Activated CD8-positive, alpha-beta T cell treated with anti-CD3 and anti-CD28 coated beads, Interleukin-2, amount 10 ng/mL, durations not matched to agents 7 days and 5 days (primary cell): Measurements from ENCODE around the gene TIMM23B. TPM values are rescaled to one million over a fixed set of nuclear protein-coding genes. Genes with fewer than 3 reads are reported as not detected.
A peak's percentile ranks its signal among the peaks of the same experiment; 100 is the strongest.
"Not testable (repeated sequence)": the region's sequence is repeated elsewhere in the genome, so short reads cannot be mapped to it uniquely, and the experiment has no call there.

Experiments
- ATAC-seq: fragments of 150-1000 bp; cut with Tn5 transposase; one replicate; pipeline ENCODE4 v1.10.0; 2021; ENCODE audit warnings: moderate library complexity
- CTCF ChIA-PET: fragments of 350-600 bp; sonication (Branson Sonifier 250); formaldehyde crosslinking; loops from one replicate; lab custom pipeline; 2021; ENCODE audit warnings: antibody characterized with exemption; lab: Charles Lee
- POLR2A ChIA-PET: fragments of 350-600 bp; sonication (Branson Sonifier 250); formaldehyde crosslinking; loops from one replicate; lab custom pipeline; 2021; ENCODE audit warnings: antibody characterized with exemption; lab: Charles Lee
- DNase-seq: peaks from one replicate; pipeline ENCODE4 v3.0.0-alpha.2; 2020
- H3K27ac Mint-ChIP-seq: one replicate; pipeline ENCODE4 v1.8.0; 2021; ENCODE audit warnings: mild to moderate bottlenecking, mixed read lengths
- H3K27me3 Mint-ChIP-seq: one replicate; pipeline ENCODE4 v1.8.0; 2021; ENCODE audit warnings: low read depth, mixed read lengths
- H3K36me3 Mint-ChIP-seq: one replicate; pipeline ENCODE4 v1.8.0; 2021; ENCODE audit warnings: low read depth, mixed read lengths
- H3K4me1 Mint-ChIP-seq: one replicate; pipeline ENCODE4 v1.8.0; 2021; ENCODE audit warnings: low read depth, mixed read lengths
- H3K4me3 Mint-ChIP-seq: one replicate; pipeline ENCODE4 v1.8.0; 2021; ENCODE audit warnings: mild to moderate bottlenecking, mixed read lengths
- H3K9me3 Mint-ChIP-seq: one replicate; pipeline ENCODE4 v1.8.0; 2022; ENCODE audit warnings: mixed read lengths; ENCODE audit not compliant: insufficient read depth
- total RNA-seq, 2 experiments: library from RNA; stranded (reverse); gene quantifications; one replicate each; pipeline ENCODE4 v1.2.3, GENCODE V29; 2021

TIMM23B gene
- total RNA-seq, 2 experiments from 2014 or later: 17.3 to 18.0 TPM

- H3K4me3 Mint-ChIP-seq, H3K9me3 Mint-ChIP-seq, ATAC-seq, POLR2A ChIA-PET, H3K27ac Mint-ChIP-seq, CTCF ChIA-PET, H3K36me3 Mint-ChIP-seq, H3K4me1 Mint-ChIP-seq, H3K27me3 Mint-ChIP-seq, DNase-seq: not testable (repeated sequence)
Measured at GRCh38 chr10:49931959-49932728, 9.7 kb upstream of the TIMM23B start.

DNA sequence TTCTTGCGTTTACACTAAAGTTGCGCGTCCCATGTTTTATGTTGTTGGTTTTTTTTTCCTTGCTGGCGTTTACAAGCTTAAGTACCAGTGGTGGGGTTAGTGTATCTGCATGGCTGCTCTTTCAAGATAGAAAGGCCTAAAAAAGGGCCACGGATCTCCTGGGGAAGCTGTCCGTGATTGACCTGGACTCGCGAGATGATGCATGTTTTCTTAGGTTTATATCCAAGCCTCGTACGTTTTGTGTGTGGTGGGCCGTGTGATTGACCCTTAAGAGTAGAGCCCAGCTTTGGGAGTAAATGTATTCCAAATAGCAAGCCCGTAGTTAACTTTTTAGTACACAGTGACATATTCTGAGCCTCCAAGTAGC lies 469 bp downstream of the TIMM23B start:
- H3K9me3 Mint-ChIP-seq, DNase-seq, H3K27me3 Mint-ChIP-seq, CTCF ChIA-PET: not testable (repeated sequence)
- H3K36me3 Mint-ChIP-seq: peaks cover 14% of the 10 kb centered on the region
- H3K27ac Mint-ChIP-seq: peak overlapping the region; percentile 94
- POLR2A ChIA-PET: interaction anchor here (0.6 kb wide), 1 partner anchor 501 kb away, joined by 3 read pairs; no protein-coding TSS in a partner anchor
- peak; percentile 27 for ATAC-seq
- peak overlapping the region; percentile 99 for H3K4me3 Mint-ChIP-seq
- peaks cover 26% of the 10 kb centered on the region for H3K4me1 Mint-ChIP-seq

DNA sequence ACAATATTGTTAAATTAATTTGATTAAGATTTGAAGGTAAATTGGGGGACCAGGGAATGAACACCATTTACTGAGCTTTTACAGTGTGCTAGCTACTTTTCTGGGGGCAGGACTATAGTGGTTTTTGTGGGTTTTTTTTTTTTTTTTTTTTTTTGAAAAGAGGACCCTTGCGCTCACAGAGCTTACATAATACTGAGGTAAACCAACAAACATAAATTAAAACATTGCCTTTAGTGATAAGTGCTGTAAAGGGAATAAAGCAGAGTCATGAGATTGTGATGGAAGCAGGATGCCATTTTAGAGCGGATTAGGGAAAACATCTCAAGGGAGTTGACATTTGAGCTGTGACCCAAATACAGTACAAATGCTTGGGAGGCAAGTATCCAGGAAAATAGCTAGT lies 1.8 kb downstream of the TIMM23B start:
- ATAC-seq, POLR2A ChIA-PET, DNase-seq, H3K27ac Mint-ChIP-seq, H3K4me3 Mint-ChIP-seq, H3K9me3 Mint-ChIP-seq, H3K27me3 Mint-ChIP-seq: not testable (repeated sequence)
- peaks cover 17% of the 10 kb centered on the region for H3K36me3 Mint-ChIP-seq
- peaks cover 26% of the 10 kb centered on the region for H3K4me1 Mint-ChIP-seq
- CTCF ChIA-PET: interaction anchor here (0.8 kb wide), 1 partner anchor 349 kb away, joined by 3 read pairs; no protein-coding TSS in a partner anchor

- CTCF ChIA-PET, H3K27ac Mint-ChIP-seq, H3K9me3 Mint-ChIP-seq, H3K4me3 Mint-ChIP-seq, DNase-seq, H3K27me3 Mint-ChIP-seq, POLR2A ChIA-PET, ATAC-seq: not testable (repeated sequence)
- peaks cover 16% of the 10 kb centered on the region for H3K36me3 Mint-ChIP-seq
- H3K4me1 Mint-ChIP-seq: peaks cover 12% of the 10 kb centered on the region
Measured at GRCh38 chr10:49948142-49948541, 6.3 kb downstream of the TIMM23B start.

GRCh38 chr10:49948737-49949136 lies 6.9 kb downstream of the TIMM23B start:
- H3K4me1 Mint-ChIP-seq, ATAC-seq, CTCF ChIA-PET, H3K4me3 Mint-ChIP-seq, DNase-seq, H3K27ac Mint-ChIP-seq, H3K27me3 Mint-ChIP-seq, H3K9me3 Mint-ChIP-seq, POLR2A ChIA-PET: not testable (repeated sequence)
- H3K36me3 Mint-ChIP-seq: peaks cover 17% of the 10 kb centered on the region

DNA sequence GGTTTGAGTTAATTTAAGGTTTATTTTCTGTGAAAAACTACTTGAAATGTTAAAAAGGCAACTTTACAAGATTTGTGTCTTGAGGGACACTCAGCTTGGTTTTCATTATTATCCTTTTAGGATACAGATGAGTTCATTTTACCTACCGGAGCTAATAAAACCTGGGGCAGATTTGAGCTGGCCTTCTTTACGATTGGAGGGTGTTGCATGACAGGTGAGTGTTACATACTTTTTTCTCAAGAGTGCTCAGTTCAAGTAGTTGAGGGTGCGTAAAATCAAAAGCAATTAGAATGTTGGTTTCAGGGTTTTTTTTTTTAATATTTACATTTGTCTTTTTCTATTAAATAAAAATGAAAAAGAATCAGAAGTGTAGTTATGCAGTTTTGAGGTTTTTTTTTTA lies 10.2 kb downstream of the TIMM23B start:
- H3K27ac Mint-ChIP-seq, CTCF ChIA-PET, H3K27me3 Mint-ChIP-seq: not testable (repeated sequence)

DNA sequence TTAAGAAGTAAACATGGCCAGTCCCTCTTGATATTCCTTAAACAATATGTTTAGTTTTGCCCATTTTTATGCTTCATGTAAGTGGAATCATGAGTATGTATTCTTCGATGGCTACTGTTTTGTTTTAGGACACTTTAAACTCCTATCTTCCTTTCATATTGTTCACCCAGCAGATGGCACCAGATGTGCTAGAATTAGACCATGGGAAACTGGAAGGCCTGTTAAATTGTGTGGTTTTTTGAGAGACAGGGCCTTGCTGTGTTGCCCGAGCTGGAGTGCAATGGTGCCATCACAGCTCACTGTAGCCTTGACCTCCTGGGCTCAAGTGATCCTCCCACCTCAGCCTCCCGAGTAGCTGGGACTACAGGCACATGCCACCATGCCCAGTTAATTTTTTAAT lies 11.3 kb downstream of the TIMM23B start:
- peaks cover 20% of the 10 kb centered on the region for H3K36me3 Mint-ChIP-seq

More for the DNA sequence above, 10.2 kb downstream of the TIMM23B start:
- peaks cover 20% of the 10 kb centered on the region for H3K36me3 Mint-ChIP-seq
- H3K4me3 Mint-ChIP-seq, DNase-seq, H3K9me3 Mint-ChIP-seq, H3K4me1 Mint-ChIP-seq, ATAC-seq, POLR2A ChIA-PET: not testable (repeated sequence)

DNA sequence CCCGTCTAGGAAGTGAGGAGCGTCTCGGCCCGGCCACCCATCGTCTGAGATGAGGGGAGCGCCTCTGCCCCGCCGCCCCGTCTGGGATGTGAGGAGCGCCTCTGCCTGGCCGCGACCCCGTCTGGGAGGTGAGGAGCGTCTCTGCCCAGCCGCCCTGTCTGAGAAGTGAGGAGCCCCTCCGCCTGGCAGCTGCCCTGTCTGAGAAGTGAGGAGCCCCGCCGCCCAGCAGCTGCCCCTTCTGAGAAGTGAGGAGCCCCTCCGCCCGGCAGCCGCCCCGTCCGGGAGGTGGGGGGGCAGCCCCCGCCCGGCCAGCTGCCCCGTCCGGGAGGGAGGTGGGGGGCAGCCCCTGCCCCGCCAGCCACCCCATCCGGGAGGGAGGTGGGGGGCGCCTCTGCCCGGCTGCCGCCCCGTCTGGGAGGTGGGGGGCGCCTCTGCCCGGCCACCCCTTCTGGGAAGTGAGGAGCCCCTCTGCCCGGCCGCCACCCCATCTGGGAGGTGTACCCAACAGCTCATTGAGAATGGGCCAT lies 28.5 kb downstream of the TIMM23B start:
- POLR2A ChIA-PET, CTCF ChIA-PET, H3K27me3 Mint-ChIP-seq, H3K9me3 Mint-ChIP-seq, DNase-seq, H3K27ac Mint-ChIP-seq, H3K4me3 Mint-ChIP-seq, H3K4me1 Mint-ChIP-seq, ATAC-seq: not testable (repeated sequence)
- peaks cover 12% of the 10 kb centered on the region for H3K36me3 Mint-ChIP-seq

More for the DNA sequence above, 11.3 kb downstream of the TIMM23B start:
- POLR2A ChIA-PET, H3K27ac Mint-ChIP-seq, H3K4me1 Mint-ChIP-seq, CTCF ChIA-PET, ATAC-seq, H3K27me3 Mint-ChIP-seq, H3K9me3 Mint-ChIP-seq, DNase-seq, H3K4me3 Mint-ChIP-seq: not testable (repeated sequence)

- H3K27me3 Mint-ChIP-seq, CTCF ChIA-PET, ATAC-seq, POLR2A ChIA-PET, H3K36me3 Mint-ChIP-seq, H3K27ac Mint-ChIP-seq, H3K9me3 Mint-ChIP-seq, H3K4me1 Mint-ChIP-seq, H3K4me3 Mint-ChIP-seq, DNase-seq: not testable (repeated sequence)
Measured at GRCh38 chr10:49971466-49971865, 29.6 kb downstream of the TIMM23B start.

GRCh38 chr10:49972094-49972493 lies 30.2 kb downstream of the TIMM23B start:
- H3K27ac Mint-ChIP-seq, H3K4me3 Mint-ChIP-seq, H3K36me3 Mint-ChIP-seq, DNase-seq, POLR2A ChIA-PET, ATAC-seq, H3K27me3 Mint-ChIP-seq, CTCF ChIA-PET, H3K9me3 Mint-ChIP-seq, H3K4me1 Mint-ChIP-seq: not testable (repeated sequence)

DNA sequence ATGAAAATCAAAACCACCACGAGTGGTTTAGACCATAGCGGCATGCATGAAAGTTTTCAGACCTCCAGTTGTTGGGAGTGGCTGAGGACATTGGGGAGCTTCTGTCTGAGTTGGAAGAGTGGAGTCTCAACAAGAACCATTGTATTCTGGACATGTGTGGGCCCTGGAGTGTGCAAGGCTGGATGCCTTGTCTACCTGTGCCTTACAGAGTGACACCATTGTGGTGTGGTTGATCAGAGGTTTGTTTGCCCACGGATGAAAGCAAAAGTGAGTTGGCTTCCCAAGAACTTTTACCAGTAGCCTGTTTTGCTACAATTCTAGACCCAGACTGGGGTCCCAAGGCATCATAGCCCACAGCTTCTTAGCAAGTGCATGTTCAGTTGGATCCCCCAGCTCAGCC lies 35.9 kb downstream of the TIMM23B start:
- H3K27me3 Mint-ChIP-seq, ATAC-seq, POLR2A ChIA-PET, H3K9me3 Mint-ChIP-seq, DNase-seq, CTCF ChIA-PET, H3K4me1 Mint-ChIP-seq, H3K27ac Mint-ChIP-seq, H3K4me3 Mint-ChIP-seq: not testable (repeated sequence)
- H3K36me3 Mint-ChIP-seq: peaks cover 11% of the 10 kb centered on the region

GRCh38 chr10:49987207-49987606 lies 45.4 kb downstream of the TIMM23B start:
- CTCF ChIA-PET, H3K9me3 Mint-ChIP-seq, H3K27ac Mint-ChIP-seq, POLR2A ChIA-PET, DNase-seq, ATAC-seq, H3K4me3 Mint-ChIP-seq, H3K4me1 Mint-ChIP-seq, H3K27me3 Mint-ChIP-seq, H3K36me3 Mint-ChIP-seq: not testable (repeated sequence)
